NCI-H748 treated with DMSO at 0.1 percent for 48 hours (cell line): ENCODE results near the gene VEGFA.

ENCODE experiments used
- DNase-seq: peaks from one replicate; lab custom pipeline; 2025; lab: John Stamatoyannopoulos, UW

Gene VEGFA

GRCh38 chr6:43823879-43824702 lies 54.1 kb downstream of the VEGFA start:
- DNase-seq: no peak

- DNase-seq: no peak
Measured at GRCh38 chr6:43824703-43825064, 54.7 kb downstream of the VEGFA start.

GRCh38 chr6:43825187-43826115 lies 55.4 kb downstream of the VEGFA start:
- no peak for DNase-seq

GRCh38 chr6:43826730-43827129 lies 56.7 kb downstream of the VEGFA start:
- DNase-seq: no peak

- DNase-seq: no peak
Measured at GRCh38 chr6:43827898-43828297, 57.9 kb downstream of the VEGFA start.

GRCh38 chr6:43828711-43829110 lies 58.7 kb downstream of the VEGFA start:
- DNase-seq: no peak

GRCh38 chr6:43829470-43829869 lies 59.5 kb downstream of the VEGFA start:
- no peak for DNase-seq

- no peak for DNase-seq
Measured at GRCh38 chr6:43830775-43831174, 60.8 kb downstream of the VEGFA start.

GRCh38 chr6:43831191-43831590 lies 61.2 kb downstream of the VEGFA start:
- DNase-seq: no peak

GRCh38 chr6:43833223-43833995 lies 63.4 kb downstream of the VEGFA start:
- no peak for DNase-seq

GRCh38 chr6:43833996-43834390 lies 64.0 kb downstream of the VEGFA start:
- DNase-seq: no peak

- no peak for DNase-seq
Measured at GRCh38 chr6:43834528-43835155, 64.6 kb downstream of the VEGFA start.

GRCh38 chr6:43835872-43836419 lies 65.9 kb downstream of the VEGFA start:
- DNase-seq: no peak
